AG09309 (cell line): ENCODE data around the gene PUM1.
A peak's percentile ranks its signal among the peaks of the same experiment; 100 is the strongest.

Experiments used
- DNase-seq: peaks from one replicate; pipeline ENCODE4 v3.0.0-alpha.2; 2010; ENCODE audit warnings: low read depth
- H3K4me3 ChIP-seq: 2 replicates; pipeline ENCODE4 v1.5.1; 2011; ENCODE audit warnings: mild to moderate bottlenecking, low read depth, low read length, moderate library complexity; ENCODE audit not compliant: control insufficient read depth
- CTCF ChIP-seq: IDR thresholded peaks from 2 replicates; pipeline ENCODE4 v1.5.1; 2011; ENCODE audit warnings: mild to moderate bottlenecking, low read depth, low read length, inconsistent platforms; ENCODE audit not compliant: insufficient read depth, control insufficient read depth; ENCODE audit errors: missing control alignments

Gene PUM1

GRCh38 chr1:30930631-30931173 is 134.8 kb downstream of the PUM1 start:
- no peak for DNase-seq
- no peak overlapping the region for H3K4me3 ChIP-seq

GRCh38 chr1:30929944-30930525 is 135.5 kb downstream of the PUM1 start:
- TF ChIP-seq CTCF: no peak
- H3K4me3 ChIP-seq: no peak overlapping the region
- DNase-seq: no peak

More at GRCh38 chr1:30930631-30931173, 134.8 kb downstream of the PUM1 start:
- TF ChIP-seq CTCF: no peak

- DNase-seq: no peak
- peak; percentile 77 for TF ChIP-seq CTCF
- H3K4me3 ChIP-seq: no peak overlapping the region
Observed at GRCh38 chr1:30929135-30929889, 136.2 kb downstream of the PUM1 start.

GRCh38 chr1:30928789-30929134 is 136.8 kb downstream of the PUM1 start:
- H3K4me3 ChIP-seq: no peak overlapping the region
- TF ChIP-seq CTCF: no peak
- DNase-seq: no peak

- H3K4me3 ChIP-seq: no peak overlapping the region
- DNase-seq: no peak
- TF ChIP-seq CTCF: no peak
Observed at GRCh38 chr1:30928171-30928570, 137.3 kb downstream of the PUM1 start.

GRCh38 chr1:30927448-30927847 is 138.1 kb downstream of the PUM1 start:
- no peak overlapping the region for H3K4me3 ChIP-seq
- DNase-seq: no peak
- no peak for TF ChIP-seq CTCF
